GM23338 (cell line): ENCODE measurements around the gene REEP3. TPM values are rescaled to one million over a fixed set of nuclear protein-coding genes. Genes with fewer than 3 reads are reported as not detected.

Source experiments
- ATAC-seq: fragments of 200-7000 bp; cut with Tn5 transposase; 3 replicates; pipeline ENCODE4 v1.9.1; 2020
- DNase-seq: peaks from one replicate; pipeline ENCODE4 v3.0.0-alpha.2; 2015; ENCODE audit warnings: low spot score
- H2AFZ ChIP-seq: fragments of 200-600 bp; sonication (generic); 2 replicates; pipeline ENCODE4 v1.8.0; 2016; ENCODE audit warnings: antibody characterized with exemption, mild to moderate bottlenecking, moderate library complexity
- H3F3A ChIP-seq: fragments of 200-600 bp; sonication (generic); replicated peaks from 2 replicates; pipeline ENCODE4 v1.8.0; 2017; ENCODE audit warnings: antibody characterized with exemption, mixed run types, low read depth
- H3K27ac ChIP-seq: fragments of 200-600 bp; sonication (generic); 2 replicates; pipeline ENCODE4 v1.6.1; 2016; ENCODE audit warnings: low read depth
- H3K27me3 ChIP-seq: fragments of 200-600 bp; sonication (generic); 2 replicates; pipeline ENCODE4 v1.8.0; 2016; ENCODE audit warnings: mild to moderate bottlenecking, mixed run types, moderate library complexity; ENCODE audit not compliant: insufficient read depth
- H3K36me3 ChIP-seq: fragments of 200-600 bp; sonication (generic); 2 replicates; pipeline ENCODE4 v1.8.0; 2016; ENCODE audit warnings: mild to moderate bottlenecking; ENCODE audit not compliant: insufficient read depth
- H3K4me1 ChIP-seq: fragments of 200-600 bp; sonication (generic); 2 replicates; pipeline ENCODE4 v1.8.0; 2016; ENCODE audit warnings: mild to moderate bottlenecking, moderate library complexity; ENCODE audit not compliant: insufficient read depth
- H3K4me2 ChIP-seq: fragments of 200-600 bp; sonication (generic); 2 replicates; pipeline ENCODE4 v1.7.1; 2017; ENCODE audit warnings: mixed run types
- H3K4me3 ChIP-seq: fragments of 200-600 bp; sonication (generic); 2 replicates; pipeline ENCODE4 v1.6.1; 2016; ENCODE audit warnings: mixed run types
- H3K79me2 ChIP-seq: fragments of 200-600 bp; sonication (generic); replicated peaks from 2 replicates; pipeline ENCODE4 v1.8.0; 2017; ENCODE audit warnings: mild to moderate bottlenecking; ENCODE audit not compliant: insufficient read depth
- H3K9me2 ChIP-seq: fragments of 200-600 bp; sonication (generic); 2 replicates; pipeline ENCODE4 v1.8.0; 2017; ENCODE audit not compliant: insufficient read depth
- H4K20me1 ChIP-seq: fragments of 200-600 bp; sonication (generic); replicated peaks from 2 replicates; pipeline ENCODE4 v1.8.0; 2017; ENCODE audit warnings: mild to moderate bottlenecking; ENCODE audit not compliant: insufficient read depth
- H3K27ac Mint-ChIP-seq: 2 replicates; pipeline ENCODE4 v1.8.0; 2020; ENCODE audit warnings: inconsistent platforms, mild to moderate bottlenecking, moderate library complexity, mixed read lengths
- H3K27me3 Mint-ChIP-seq: 3 replicates; pipeline ENCODE4 v1.8.0; 2022; ENCODE audit warnings: low read depth, mild to moderate bottlenecking, moderate library complexity, mixed read lengths, inconsistent platforms; ENCODE audit not compliant: insufficient read depth, poor library complexity
- H3K36me3 Mint-ChIP-seq: 3 replicates; pipeline ENCODE4 v1.8.0; 2021; ENCODE audit warnings: low read depth, mild to moderate bottlenecking, inconsistent platforms, moderate library complexity, mixed read lengths
- H3K4me1 Mint-ChIP-seq: 3 replicates; pipeline ENCODE4 v1.8.0; 2020; ENCODE audit warnings: mild to moderate bottlenecking, inconsistent platforms, mixed read lengths
- H3K4me3 Mint-ChIP-seq: 3 replicates; pipeline ENCODE4 v1.8.0; 2021; ENCODE audit warnings: moderate library complexity, mild to moderate bottlenecking, inconsistent platforms, mixed read lengths
- H3K9me3 Mint-ChIP-seq: 3 replicates; pipeline ENCODE4 v1.8.0; 2020; ENCODE audit warnings: moderate library complexity, mild to moderate bottlenecking, inconsistent platforms, mixed read lengths
- CREB1 ChIP-seq: fragments of 250-450 bp; sonication (Bioruptor Pico); IDR thresholded peaks from 2 replicates; pipeline ENCODE4 v1.5.0; 2020; ENCODE audit warnings: low read depth, mild to moderate bottlenecking, moderate library complexity
- CTCF ChIP-seq, 2 experiments: fragments of 200-600 bp in 1 of 2; sonication (generic) in 1 of 2; conservative IDR thresholded peaks; 2 replicates each; pipeline versions ENCODE4 v1.5.1 to v1.6.1; 2016 to 2017; ENCODE audit warnings: antibody characterized with exemption in 2 of 2, low read depth in 2 of 2, mild to moderate bottlenecking in 2 of 2, moderate library complexity in 1 of 2
- ETS1 ChIP-seq: IDR thresholded peaks from 2 replicates; pipeline ENCODE4 v1.6.1; 2016; ENCODE audit warnings: antibody characterized with exemption
- EZH2 ChIP-seq: fragments of 200-600 bp; sonication (generic); IDR thresholded peaks from one replicate; pipeline ENCODE4 v1.8.0; 2017; ENCODE audit warnings: antibody characterized with exemption, mild to moderate bottlenecking, low read depth; ENCODE audit not compliant: unreplicated experiment
- EZH2phosphoT487 ChIP-seq: fragments of 200-600 bp; sonication (generic); IDR thresholded peaks from one replicate; pipeline ENCODE4 v1.8.1; 2018; ENCODE audit warnings: antibody characterized with exemption; ENCODE audit not compliant: unreplicated experiment
- JUNB ChIP-seq: IDR thresholded peaks from one replicate; pipeline ENCODE4 v1.6.1; 2016; ENCODE audit warnings: antibody characterized with exemption; ENCODE audit not compliant: unreplicated experiment
- NANOG ChIP-seq: IDR thresholded peaks from 2 replicates; pipeline ENCODE4 v1.6.1; 2016; ENCODE audit warnings: antibody characterized with exemption, borderline replicate concordance
- POLR2AphosphoS5 ChIP-seq: IDR thresholded peaks from 2 replicates; pipeline ENCODE4 v1.6.1; 2016; ENCODE audit warnings: antibody characterized with exemption, low read depth
- REST ChIP-seq: IDR thresholded peaks from one replicate; pipeline ENCODE4 v1.6.1; 2018; ENCODE audit warnings: antibody characterized with exemption; ENCODE audit not compliant: unreplicated experiment
- STAT1 ChIP-seq: IDR thresholded peaks from one replicate; pipeline ENCODE4 v1.6.1; 2016; ENCODE audit warnings: antibody characterized with exemption; ENCODE audit not compliant: unreplicated experiment
- ZNF114 ChIP-seq: fragments of 250-450 bp; sonication (Bioruptor Pico); IDR thresholded peaks from 2 replicates; pipeline ENCODE4 v1.5.0; 2020; ENCODE audit warnings: mild to moderate bottlenecking, moderate library complexity
- ZNF331 ChIP-seq: fragments of 250-450 bp; sonication (Bioruptor Pico); IDR thresholded peaks from 2 replicates; pipeline ENCODE4 v1.5.0; 2020; ENCODE audit warnings: low read depth, mild to moderate bottlenecking, moderate library complexity
- ZNF462 ChIP-seq: fragments of 250-450 bp; sonication (Bioruptor Pico); IDR thresholded peaks from 2 replicates; pipeline ENCODE4 v1.5.0; 2020; ENCODE audit warnings: mild to moderate bottlenecking, moderate library complexity
- polyA plus RNA-seq: library from polyadenylated mRNA; unstranded; fragments of >200 nt; fragmentation: Nextera tagmentation; extraction: Ambion mirVana; gene quantifications from 2 replicates; pipeline ENCODE4 v1.2.1, GENCODE V29; 2016
- total RNA-seq: library from RNA; depleted of rRNA; stranded (reverse); fragments of >200 nt; shearing (Covaris generic); gene quantifications from 2 replicates; pipeline ENCODE4 v1.2.3, GENCODE V29; 2014

REEP3 gene
- total and polyA plus RNA-seq, 2 experiments from 2014 or later = 29.5 to 48.7 TPM

GRCh38 chr10:63618552-63618951 is 97.4 kb downstream of the REEP3 start:
- no peaks in the 10 kb centered on the region for H3K79me2 ChIP-seq
- H3K36me3 ChIP-seq = no peaks in the 10 kb centered on the region; the same call in 1 of the 2 replicates
- peaks cover 5% of the 10 kb centered on the region for H3K27me3 Mint-ChIP-seq
- H3K27me3 ChIP-seq = no peaks in the 10 kb centered on the region
- H2AFZ ChIP-seq = no peak overlapping the region
- H3K4me2 ChIP-seq = no peak overlapping the region
- H3K36me3 Mint-ChIP-seq = peaks cover 6% of the 10 kb centered on the region; the same call in 1 of the 3 replicates
- no peak overlapping the region for H3K27ac ChIP-seq
- no peak overlapping the region for H3K4me3 ChIP-seq
- ATAC-seq = no peak
- H3K9me2 ChIP-seq = no peaks in the 10 kb centered on the region
- peaks cover 14% of the 10 kb centered on the region; the same call in 1 of the 2 replicates for H3K4me1 ChIP-seq
- H4K20me1 ChIP-seq = no peaks in the 10 kb centered on the region; the same call in 1 of the 2 replicates
- H3K4me3 Mint-ChIP-seq = no peak overlapping the region
- peaks cover 11% of the 10 kb centered on the region for H3K4me1 Mint-ChIP-seq
- DNase-seq = no peak
- TF ChIP-seq ZNF331 (CRISPR knock-in tag) (no peak), EZH2 (no peak), ZNF462 (no peak), POLR2AphosphoS5 (no peak), ZNF114 (CRISPR knock-in tag) (no peak), STAT1 (no peak), JUNB (no peak), CTCF (conservative IDR thresholded peaks at IDR 0.05; ENCODE audit: low read depth in 2 of 2) (no peak), ETS1 (no peak), NANOG (no peak), REST (no peak), EZH2phosphoT487 (no peak), CREB1 (CRISPR knock-in tag) (no peak)
- no peaks in the 10 kb centered on the region for H3F3A ChIP-seq
- no peak overlapping the region for H3K27ac Mint-ChIP-seq
- H3K9me3 Mint-ChIP-seq = no peaks in the 10 kb centered on the region
